AG09319 (cell line): Measurements from ENCODE around the gene CLEC16A.

Experiments
- DNase-seq: peaks from one replicate; pipeline ENCODE4 v3.0.0-alpha.2; 2010; ENCODE audit warnings: low read depth; ENCODE audit errors: extremely low read depth
- CTCF ChIP-seq: IDR thresholded peaks from 2 replicates; pipeline ENCODE4 v1.5.1; 2011; ENCODE audit warnings: low read depth, mild to moderate bottlenecking, inconsistent platforms, low read length, moderate library complexity

Gene CLEC16A

GRCh38 chr16:11032922-11033291, 88.5 kb downstream of the CLEC16A start:
- TF ChIP-seq CTCF = no peak
- DNase-seq = peak; percentile 58

DNA sequence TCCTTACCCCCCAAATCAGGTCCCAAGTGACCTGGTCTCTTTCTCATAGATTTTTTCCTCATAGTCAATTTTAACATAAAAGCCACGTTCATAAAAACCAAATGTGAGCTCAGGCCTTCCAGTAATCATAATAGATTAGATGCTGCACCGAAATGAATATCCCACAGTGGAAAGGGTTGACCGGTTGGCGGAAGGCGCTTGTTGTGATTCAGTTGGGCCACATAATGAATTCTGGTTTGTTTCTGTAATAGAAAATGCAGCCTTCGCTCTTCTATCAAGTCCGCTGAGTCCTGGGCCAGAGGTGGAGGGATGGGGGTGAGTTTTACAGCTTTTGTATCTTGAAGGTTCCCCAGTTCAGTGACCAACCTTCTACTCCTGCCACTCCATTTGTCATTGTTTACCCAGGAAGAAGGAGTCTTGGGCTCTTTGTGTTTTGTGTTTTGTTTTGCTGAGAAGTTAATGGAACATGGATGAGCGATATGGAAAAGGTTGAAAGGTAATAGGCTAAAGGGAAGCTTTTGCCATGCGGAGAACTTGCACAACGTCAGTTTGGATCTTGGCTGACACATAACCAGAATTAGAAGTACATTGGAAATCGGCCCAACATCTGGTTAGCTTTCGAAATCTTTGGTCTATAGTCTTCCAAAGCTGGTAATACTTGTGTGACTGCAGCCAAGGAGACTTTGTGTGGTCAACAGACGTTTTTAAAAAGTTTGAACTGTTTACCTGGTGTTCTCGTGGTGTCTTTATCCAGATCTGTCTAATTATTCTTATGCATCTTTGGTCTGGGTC, 89.5 kb downstream of the CLEC16A start:
- peak; percentile 85 for DNase-seq
- no peak for TF ChIP-seq CTCF

DNA sequence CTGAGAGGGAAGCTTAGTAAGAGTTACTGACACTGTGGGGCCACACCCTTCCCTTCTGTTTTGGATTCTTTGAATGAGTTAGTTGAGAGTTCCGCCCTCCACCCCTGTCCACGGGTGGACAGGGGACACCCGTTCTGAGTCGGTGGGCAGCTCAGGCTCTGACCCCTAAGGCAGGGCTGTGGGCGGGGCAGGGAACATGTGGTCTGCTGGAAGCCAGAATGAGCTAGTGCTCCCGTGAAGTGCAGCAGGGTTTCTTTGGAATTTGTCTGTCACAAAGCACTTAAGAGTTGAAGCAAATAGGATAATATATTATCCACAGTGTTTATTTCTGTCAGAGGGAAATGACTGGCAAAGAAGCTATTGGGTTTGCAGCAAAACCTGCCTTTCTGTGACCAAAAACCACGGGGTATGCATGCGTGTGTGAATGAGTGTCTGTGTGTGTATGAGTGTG, 90.1 kb downstream of the CLEC16A start:
- no peak for TF ChIP-seq CTCF
- no peak for DNase-seq

- no peak for DNase-seq
- TF ChIP-seq CTCF = no peak
Measured at GRCh38 chr16:11035096-11035495, 90.7 kb downstream of the CLEC16A start.

- TF ChIP-seq CTCF = no peak
- no peak for DNase-seq
Measured at GRCh38 chr16:11036040-11036439, 91.7 kb downstream of the CLEC16A start.

DNA sequence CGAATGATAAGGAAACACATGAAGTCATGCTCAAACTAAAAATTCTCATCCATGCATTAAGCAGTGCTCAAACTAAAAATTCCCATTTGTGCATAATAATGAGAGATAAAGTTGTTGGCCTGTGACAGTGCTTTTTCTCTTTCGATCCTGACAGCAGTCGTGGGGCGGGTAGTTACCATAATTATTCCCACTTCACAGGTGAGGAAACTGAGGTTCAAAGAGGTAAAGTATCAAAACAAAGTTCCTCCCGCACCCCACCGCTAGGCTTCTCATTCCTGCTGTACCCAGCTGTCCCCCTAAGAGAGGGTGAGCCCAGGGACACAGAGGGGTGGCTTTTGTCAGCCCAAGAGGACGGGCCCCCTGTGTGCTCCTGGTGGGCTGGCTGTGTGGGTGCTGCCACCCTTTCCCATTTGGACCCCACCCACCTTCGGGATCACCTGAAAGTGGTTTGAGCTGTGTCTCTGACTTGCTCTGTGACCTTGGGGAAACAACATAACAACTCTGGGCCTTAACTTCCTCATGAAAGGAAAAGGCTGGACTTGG, 92.6 kb downstream of the CLEC16A start:
- TF ChIP-seq CTCF = no peak
- DNase-seq = no peak

DNA sequence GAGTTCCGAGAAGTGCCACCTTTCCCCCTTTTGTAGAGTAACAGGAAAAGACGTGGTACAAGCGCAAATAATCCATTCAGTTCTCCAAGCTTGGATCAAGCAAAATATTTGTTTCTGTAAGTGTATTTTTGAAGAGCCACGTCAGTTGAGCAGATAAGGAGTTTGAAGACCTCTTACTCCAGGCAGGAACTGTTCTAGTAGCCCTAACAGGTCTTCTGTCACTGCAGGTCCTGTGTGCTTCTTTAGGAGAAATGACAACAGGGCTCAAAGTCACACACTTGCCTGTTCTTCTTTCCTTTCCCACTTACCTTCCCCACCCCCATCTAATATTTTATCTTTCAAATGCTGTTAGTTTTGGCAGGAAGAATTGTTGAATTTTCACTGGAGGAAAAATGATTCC, 93.9 kb downstream of the CLEC16A start:
- TF ChIP-seq CTCF = no peak
- no peak for DNase-seq
